AG04449 (cell line): ENCODE results near the gene RNU1-2.

Source experiments
- CTCF ChIA-PET: fragments of 350-600 bp; formaldehyde crosslinking; extraction: SDS; loops from one replicate; lab custom pipeline; 2021; ENCODE audit warnings: antibody characterized with exemption; lab: Yijun Ruan, JAX
- POLR2A ChIA-PET: fragments of 400-600, 350-600 bp; formaldehyde crosslinking; extraction: SDS; loops from one replicate; lab custom pipeline; 2020; ENCODE audit warnings: antibody characterized with exemption, inconsistent platforms; lab: Yijun Ruan, JAX
- DNase-seq: peaks from one replicate; pipeline ENCODE4 v3.0.0-alpha.2; 2010; ENCODE audit warnings: low read depth, low spot score
- H3K4me3 ChIP-seq: 2 replicates; pipeline ENCODE4 v1.5.1; 2011; ENCODE audit warnings: low read depth, mild to moderate bottlenecking, control low read depth, low read length
- CTCF ChIP-seq: IDR thresholded peaks from one replicate; pipeline ENCODE4 v1.5.1; 2011; ENCODE audit warnings: mild to moderate bottlenecking, moderate library complexity, low read length, control low read depth, inconsistent platforms; ENCODE audit not compliant: insufficient read depth; ENCODE audit errors: missing control alignments

Gene RNU1-2

GRCh38 chr1:16920951-16921350 lies 25.2 kb downstream of the RNU1-2 start:
- TF ChIP-seq CTCF: no peak
- H3K4me3 ChIP-seq: no peak overlapping the region
- POLR2A ChIA-PET: no interaction called here
- CTCF ChIA-PET: no interaction called here
- DNase-seq: no peak

- no peak for TF ChIP-seq CTCF
- H3K4me3 ChIP-seq: no peak within 1 kb of the TSS
- POLR2A ChIA-PET: no interaction called here
- CTCF ChIA-PET: interaction anchor here (1.6 kb wide), 1 partner anchor 16 kb away, joined by 4 read pairs; no protein-coding TSS in a partner anchor
- no peak for DNase-seq
Measured at GRCh38 chr1:16921391-16922185, 25.8 kb downstream of the RNU1-2 start, which contains the start of gene CROCC. CROCC (plus strand) TSS chr1:16921931; CDS start chr1:16922019, 88 bp downstream.

GRCh38 chr1:16922466-16922865 lies 26.7 kb downstream of the RNU1-2 start:
- no peak for TF ChIP-seq CTCF
- POLR2A ChIA-PET: no interaction called here
- no peak overlapping the region for H3K4me3 ChIP-seq
- CTCF ChIA-PET: interaction anchor here (1.6 kb wide), 1 partner anchor 15 kb away, joined by 4 read pairs; no protein-coding TSS in a partner anchor
- no peak for DNase-seq

GRCh38 chr1:16922885-16923431 lies 27.2 kb downstream of the RNU1-2 start:
- H3K4me3 ChIP-seq: no peak overlapping the region
- TF ChIP-seq CTCF: no peak
- DNase-seq: no peak
- POLR2A ChIA-PET: no interaction called here
- CTCF ChIA-PET: interaction anchor here (1.1 to 1.6 kb wide), 2 partner anchors 9 to 14 kb away, joined by 3 to 4 read pairs; no protein-coding TSS in a partner anchor

- TF ChIP-seq CTCF: no peak
- H3K4me3 ChIP-seq: no peak overlapping the region
- CTCF ChIA-PET: interaction anchor here (1.3 kb wide), 1 partner anchor 303 kb away, joined by 4 read pairs; no protein-coding TSS in a partner anchor
- no peak for DNase-seq
- POLR2A ChIA-PET: no interaction called here
Measured at GRCh38 chr1:16924216-16924918, 28.6 kb downstream of the RNU1-2 start.
